Activated naive CD4-positive, alpha-beta T cell treated with anti-CD3 and anti-CD28 coated beads, Interleukin-2, amount 50 U/mL, for 72 hours (primary cell): Measurements from ENCODE around the gene PRUNE2. TPM values are rescaled to one million over a fixed set of nuclear protein-coding genes. Genes with fewer than 3 reads are reported as not detected.

Source experiments
- ATAC-seq, 2 donors: fragments of 150-1000 bp; cut with Tn5 transposase; 2 replicates each; pipeline ENCODE4 v1.10.0; 2021; ENCODE audit warnings: mild to moderate bottlenecking in 2 of 2, moderate library complexity in 2 of 2
- DNase-seq, 2 donors: peaks; one replicate each; pipeline ENCODE4 v3.0.0; 2021 to 2022; ENCODE audit warnings: low spot score in 2 of 2
- H3K27ac Mint-ChIP-seq, 2 donors: one replicate each; pipeline ENCODE4 v1.8.0; 2022; ENCODE audit warnings: mild to moderate bottlenecking in 2 of 2, mixed read lengths in 2 of 2
- H3K36me3 Mint-ChIP-seq, 2 donors: one replicate each; pipeline ENCODE4 v1.8.0; 2022; ENCODE audit warnings: mixed read lengths in 2 of 2
- H3K9me3 Mint-ChIP-seq, 2 donors: one replicate each; pipeline ENCODE4 v1.8.0; 2022; ENCODE audit warnings: mixed read lengths in 2 of 2
- total RNA-seq, 2 donors: library from RNA; stranded (reverse); gene quantifications; one replicate each; pipeline ENCODE4 v1.2.3, GENCODE V29; 2022

Gene PRUNE2
- total RNA-seq, 2 donors from 2014 or later: 0.18 to 0.86 TPM

GRCh38 chr9:76626980-76627379 is 278.9 kb downstream of the PRUNE2 start:
- no peak for DNase-seq
- no peak overlapping the region for H3K27ac Mint-ChIP-seq
- no peaks in the 10 kb centered on the region for H3K9me3 Mint-ChIP-seq
- H3K36me3 Mint-ChIP-seq: no peaks in the 10 kb centered on the region
- no peak for ATAC-seq

DNA sequence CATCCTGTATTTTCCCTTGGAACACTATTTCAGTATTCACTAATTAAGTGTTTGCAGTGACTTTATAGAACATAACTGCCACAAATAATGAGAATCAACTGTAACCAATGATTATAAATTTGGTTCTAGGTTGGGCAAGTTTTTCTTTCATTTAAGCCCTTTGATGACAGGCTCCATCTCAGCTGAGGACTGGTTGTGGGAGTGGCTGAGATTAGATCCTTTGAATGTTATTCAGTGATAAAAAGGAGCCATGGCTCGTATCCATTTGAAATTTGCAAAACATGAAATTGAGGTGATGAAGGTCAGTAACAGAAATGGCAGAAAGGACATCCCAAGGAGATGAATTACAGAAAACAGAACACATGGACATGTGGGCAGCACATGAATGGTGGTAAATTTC is 279.8 kb downstream of the PRUNE2 start:
- no peaks in the 10 kb centered on the region for H3K36me3 Mint-ChIP-seq
- H3K9me3 Mint-ChIP-seq: no peaks in the 10 kb centered on the region
- H3K27ac Mint-ChIP-seq: no peak overlapping the region
- DNase-seq (no peak), ATAC-seq (no peak)

- no peaks in the 10 kb centered on the region for H3K36me3 Mint-ChIP-seq
- DNase-seq: no peak
- H3K9me3 Mint-ChIP-seq: no peaks in the 10 kb centered on the region
- no peak overlapping the region for H3K27ac Mint-ChIP-seq
- no peak for ATAC-seq
Observed at GRCh38 chr9:76624391-76625048, 281.4 kb downstream of the PRUNE2 start.

DNA sequence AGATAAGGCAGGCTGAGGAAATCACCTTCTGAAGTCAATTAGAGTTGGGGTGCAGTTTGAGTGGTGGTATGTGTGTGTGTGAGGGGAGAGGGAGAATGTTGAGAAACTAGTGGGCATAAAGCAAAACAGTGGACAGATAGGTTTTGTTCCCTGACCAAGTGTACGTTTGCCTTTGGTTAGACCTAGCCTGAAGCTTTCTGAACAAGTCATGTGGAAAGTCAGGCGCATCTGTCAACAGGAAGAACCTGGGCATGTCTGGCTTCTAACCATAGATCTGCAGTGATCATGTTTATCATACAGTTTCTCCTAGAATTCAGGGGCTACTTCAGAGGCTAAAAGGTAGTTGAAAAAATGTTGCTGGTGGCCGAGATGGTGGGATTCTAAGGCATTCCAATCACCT is 284.9 kb downstream of the PRUNE2 start:
- Mint-ChIP-seq H3K36me3 (no peaks in the 10 kb centered on the region), H3K9me3 (no peaks in the 10 kb centered on the region), H3K27ac (no peak overlapping the region)
- ATAC-seq (no peak), DNase-seq (no peak)

- Mint-ChIP-seq H3K36me3 (no peaks in the 10 kb centered on the region), H3K9me3 (no peaks in the 10 kb centered on the region), H3K27ac (no peak overlapping the region)
- no peak for ATAC-seq
- no peak for DNase-seq
Observed at GRCh38 chr9:76620581-76620980, 285.3 kb downstream of the PRUNE2 start.

DNA sequence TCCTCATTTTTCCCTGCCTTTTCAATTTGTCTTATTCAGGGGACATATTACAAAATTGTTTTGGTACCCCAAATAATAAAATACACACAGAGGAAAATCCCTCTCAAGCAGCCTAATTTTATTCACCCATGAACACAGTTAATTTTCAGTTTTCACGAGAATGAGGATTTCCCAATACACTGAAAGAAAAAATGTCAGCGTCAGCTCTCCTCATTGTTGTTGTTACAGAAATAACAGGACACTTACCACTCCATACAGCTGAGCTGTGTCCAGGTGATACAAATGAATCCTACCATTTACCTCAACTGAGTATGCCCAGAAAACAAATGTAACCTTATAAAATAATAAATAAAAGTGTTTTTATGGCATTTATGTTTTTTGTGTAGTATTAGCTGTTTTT is 286.3 kb downstream of the PRUNE2 start:
- ATAC-seq: no peak
- Mint-ChIP-seq H3K36me3 (no peaks in the 10 kb centered on the region), H3K27ac (no peak overlapping the region), H3K9me3 (no peaks in the 10 kb centered on the region)
- DNase-seq: no peak

GRCh38 chr9:76619197-76619596 is 286.7 kb downstream of the PRUNE2 start:
- DNase-seq: no peak
- no peak overlapping the region for H3K27ac Mint-ChIP-seq
- no peak for ATAC-seq
- H3K9me3 Mint-ChIP-seq: no peaks in the 10 kb centered on the region
- H3K36me3 Mint-ChIP-seq: no peaks in the 10 kb centered on the region

- H3K9me3 Mint-ChIP-seq: no peaks in the 10 kb centered on the region
- H3K27ac Mint-ChIP-seq: no peak overlapping the region
- ATAC-seq (no peak), DNase-seq (no peak)
- no peaks in the 10 kb centered on the region for H3K36me3 Mint-ChIP-seq
Observed at GRCh38 chr9:76618762-76619161, 287.2 kb downstream of the PRUNE2 start.

DNA sequence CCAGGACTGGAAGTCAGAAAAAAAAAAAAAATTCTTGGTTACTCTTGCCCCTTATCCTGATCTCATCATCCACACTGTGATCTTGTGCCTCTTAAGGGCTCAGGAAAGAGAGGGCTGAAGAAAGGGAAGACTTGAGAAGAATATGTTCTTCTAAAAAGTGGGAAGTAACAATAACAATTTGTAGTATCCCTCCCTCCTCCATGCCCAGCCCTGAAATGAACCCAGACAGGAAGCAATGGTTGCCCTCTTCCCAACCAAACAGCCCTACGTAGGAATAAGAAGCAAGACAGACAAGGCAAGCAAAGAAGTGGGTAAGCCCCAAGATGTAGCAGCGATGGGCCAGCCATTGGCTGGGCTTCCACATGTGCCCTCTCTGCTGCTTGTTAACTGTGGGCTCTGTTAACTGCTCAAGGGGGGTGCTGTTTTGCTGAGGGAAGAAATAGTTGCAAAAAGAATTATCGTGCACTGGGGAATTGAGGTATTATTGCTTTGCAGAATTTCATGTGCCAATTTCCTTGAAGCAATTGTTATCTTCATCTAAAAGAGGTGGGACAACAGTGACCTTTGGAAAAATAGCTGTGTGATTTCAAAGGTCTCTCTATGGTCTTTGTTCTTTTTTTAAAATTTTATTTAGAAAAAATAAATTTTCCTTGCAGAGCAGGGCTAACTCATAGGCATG is 288.3 kb downstream of the PRUNE2 start:
- DNase-seq: no peak
- ATAC-seq: no peak
- no peaks in the 10 kb centered on the region for H3K36me3 Mint-ChIP-seq
- no peak overlapping the region for H3K27ac Mint-ChIP-seq
- H3K9me3 Mint-ChIP-seq: no peaks in the 10 kb centered on the region

DNA sequence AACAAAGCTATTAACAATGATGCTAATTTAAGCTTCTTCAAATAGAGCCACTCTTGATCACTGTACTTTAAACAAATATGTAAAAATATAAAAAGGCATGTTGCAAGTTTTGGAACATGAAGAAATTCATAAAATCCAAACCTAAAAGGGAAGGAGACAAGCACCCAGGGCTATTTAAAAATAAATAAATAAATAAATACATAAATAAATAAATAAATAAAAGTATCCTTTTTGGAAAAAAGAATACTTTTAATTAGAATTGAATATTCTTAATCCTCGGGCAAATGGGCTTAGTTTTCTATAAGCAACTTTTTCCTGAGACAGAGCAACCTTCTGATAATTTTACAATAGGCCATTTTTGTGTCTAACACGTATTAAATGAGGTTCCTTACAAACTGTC is 289.1 kb downstream of the PRUNE2 start:
- DNase-seq (no peak), ATAC-seq (no peak)
- Mint-ChIP-seq H3K36me3 (no peaks in the 10 kb centered on the region), H3K9me3 (no peaks in the 10 kb centered on the region), H3K27ac (no peak overlapping the region)

DNA sequence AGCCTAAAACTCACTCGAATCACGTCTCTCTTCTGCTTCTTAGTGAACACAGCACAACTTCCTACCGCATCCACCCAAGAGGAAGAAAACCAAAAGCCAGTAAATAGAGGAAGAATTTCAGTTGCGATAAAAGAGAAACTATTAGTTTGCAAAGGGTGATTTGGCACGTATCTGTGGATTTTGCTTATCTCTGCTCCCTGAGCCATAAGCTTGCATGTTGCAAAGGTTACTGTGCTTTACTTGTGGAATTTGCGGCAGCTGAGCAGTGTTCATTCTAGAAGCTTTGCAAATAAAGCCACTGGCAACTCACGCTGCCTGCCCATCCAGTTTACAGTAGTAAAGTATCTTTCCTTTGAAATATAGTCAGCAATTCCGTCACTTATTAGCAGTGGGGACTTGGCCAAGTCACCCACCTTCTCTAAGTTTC is 290.7 kb downstream of the PRUNE2 start:
- no peak for ATAC-seq
- Mint-ChIP-seq H3K36me3 (no peaks in the 10 kb centered on the region), H3K9me3 (no peaks in the 10 kb centered on the region), H3K27ac (no peak overlapping the region)
- DNase-seq: no peak

- Mint-ChIP-seq H3K36me3 (no peaks in the 10 kb centered on the region), H3K27ac (no peak overlapping the region), H3K9me3 (no peaks in the 10 kb centered on the region)
- ATAC-seq (no peak), DNase-seq (no peak)
Observed at GRCh38 chr9:76613974-76614373, 291.9 kb downstream of the PRUNE2 start.

- DNase-seq (no peak), ATAC-seq (no peak)
- Mint-ChIP-seq H3K9me3 (no peaks in the 10 kb centered on the region), H3K27ac (no peak overlapping the region), H3K36me3 (no peaks in the 10 kb centered on the region)
Observed at GRCh38 chr9:76613150-76613781, 292.6 kb downstream of the PRUNE2 start.

GRCh38 chr9:76610011-76610352 is 295.9 kb downstream of the PRUNE2 start:
- Mint-ChIP-seq H3K36me3 (no peaks in the 10 kb centered on the region), H3K27ac (no peak overlapping the region), H3K9me3 (no peaks in the 10 kb centered on the region)
- no peak for ATAC-seq
- no peak for DNase-seq

DNA sequence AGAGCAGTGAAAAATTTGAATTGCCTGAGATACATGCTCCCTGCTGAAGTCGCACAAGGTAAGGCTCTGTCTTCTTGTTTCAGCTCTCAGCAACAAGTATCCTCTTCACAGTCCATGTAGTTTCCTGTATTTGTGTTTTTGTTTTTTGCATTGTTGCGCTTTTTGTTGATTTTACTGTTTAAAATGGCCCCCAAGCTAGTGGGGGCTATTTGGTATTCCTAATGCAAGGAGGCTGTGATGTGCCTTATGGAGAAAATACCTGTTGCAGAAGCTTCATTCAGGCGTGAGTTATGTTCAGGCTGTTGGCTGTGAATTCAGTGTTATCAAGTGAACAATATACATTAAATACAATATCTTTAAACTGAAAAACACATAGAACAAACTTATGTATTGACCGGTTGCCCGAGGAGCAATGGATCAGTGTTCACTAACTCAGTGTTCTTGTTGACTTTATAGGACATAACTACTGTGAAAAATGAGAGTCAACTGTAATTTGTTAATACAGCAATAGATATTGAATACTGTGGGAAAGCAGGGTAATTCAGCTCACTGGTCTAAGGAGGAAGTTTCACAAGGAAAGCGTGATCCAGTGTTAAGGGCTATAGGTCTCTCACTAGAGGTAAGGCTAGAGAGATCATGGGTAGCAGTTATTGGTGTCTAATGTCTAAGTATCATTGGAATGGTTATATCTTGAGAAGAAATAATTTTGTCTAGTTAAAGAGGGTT is 296.5 kb downstream of the PRUNE2 start:
- ATAC-seq: no peak
- no peak for DNase-seq
- Mint-ChIP-seq H3K36me3 (no peaks in the 10 kb centered on the region), H3K27ac (no peak overlapping the region), H3K9me3 (no peaks in the 10 kb centered on the region)

DNA sequence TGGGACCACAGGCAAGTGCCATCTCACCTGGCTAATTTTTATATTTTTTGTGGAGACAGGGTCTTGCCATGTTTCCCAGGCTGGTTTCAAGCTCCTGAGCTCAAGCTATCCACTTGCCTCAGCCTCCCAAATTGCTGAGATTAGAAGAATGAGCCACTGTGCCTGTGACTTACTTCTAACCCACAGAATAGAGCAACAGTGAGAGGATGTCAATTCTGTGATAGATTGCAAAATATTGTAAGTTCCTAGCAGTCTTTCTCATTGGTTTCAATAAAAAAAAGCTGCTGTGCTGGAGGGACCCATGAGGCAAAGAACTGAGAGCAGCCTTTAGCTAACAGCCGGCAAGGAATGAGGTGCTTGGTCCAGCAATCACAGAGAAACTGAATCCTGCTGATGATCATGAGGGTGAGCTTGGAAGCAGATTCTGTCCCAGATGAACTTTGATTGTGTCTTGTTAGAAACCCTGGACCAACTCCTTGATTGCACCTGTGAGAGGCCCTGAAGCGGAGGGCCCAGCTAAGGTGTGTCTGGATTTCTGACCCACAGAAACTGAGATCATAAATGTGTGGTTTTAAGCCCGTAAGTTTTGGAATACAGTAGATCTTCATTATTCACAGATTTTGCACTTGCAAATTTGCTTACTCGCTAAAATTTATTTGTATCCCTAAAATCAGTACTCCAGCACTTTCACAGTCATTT is 297.2 kb downstream of the PRUNE2 start:
- Mint-ChIP-seq H3K27ac (peak overlapping the region in 1 of 2 donors; percentile 74), H3K36me3 (no peaks in the 10 kb centered on the region), H3K9me3 (no peaks in the 10 kb centered on the region)
- no peak for DNase-seq
- ATAC-seq: no peak
